Calu3 (cell line): Measurements from ENCODE around the gene HUNK. TPM values are rescaled to one million over a fixed set of nuclear protein-coding genes. Genes with fewer than 3 reads are reported as not detected.

ENCODE experiments used
- BruUV-seq: library from RNA; stranded (reverse); fragments of 400-500 nt; replicated peaks from 2 replicates; lab custom pipeline; 2021; lab: Mats Ljungman, UMichigan
- CTCF ChIA-PET: fragments of 300-600 bp; sonication (Branson Sonifier 250); formaldehyde crosslinking; loops from one replicate; lab custom pipeline; 2022; ENCODE audit warnings: antibody characterized with exemption; lab: Charles Lee
- DNase-seq: peaks from one replicate; pipeline ENCODE4 v3.0.0; 2022
- H3K27ac Mint-ChIP-seq: one replicate; pipeline ENCODE4 v1.8.0; 2022; ENCODE audit warnings: mixed read lengths; ENCODE audit not compliant: unreplicated experiment
- H3K27me3 Mint-ChIP-seq: one replicate; pipeline ENCODE4 v1.8.0; 2022; ENCODE audit warnings: mixed read lengths; ENCODE audit not compliant: unreplicated experiment
- H3K36me3 Mint-ChIP-seq: one replicate; pipeline ENCODE4 v1.8.0; 2022; ENCODE audit warnings: mild to moderate bottlenecking, moderate library complexity, mixed read lengths; ENCODE audit not compliant: insufficient read depth, unreplicated experiment
- H3K4me1 Mint-ChIP-seq: one replicate; pipeline ENCODE4 v1.8.0; 2022; ENCODE audit warnings: mild to moderate bottlenecking, low read depth, mixed read lengths; ENCODE audit not compliant: unreplicated experiment
- H3K4me3 Mint-ChIP-seq: one replicate; pipeline ENCODE4 v1.8.0; 2022; ENCODE audit warnings: mild to moderate bottlenecking, low read depth, moderate library complexity, mixed read lengths; ENCODE audit not compliant: unreplicated experiment
- H3K9me3 Mint-ChIP-seq: one replicate; pipeline ENCODE4 v1.8.0; 2022; ENCODE audit warnings: low read depth, mixed read lengths; ENCODE audit not compliant: unreplicated experiment
- intact Hi-C: fragments of 100-400 bp; cut with micrococcal nuclease; formaldehyde crosslinking; loops from one replicate; pipeline ENCODE4 v1.10.0; 2022; ENCODE audit not compliant: unreplicated experiment
- total RNA-seq: library from RNA; stranded (reverse); gene quantifications from 2 replicates; pipeline ENCODE4 v1.2.3, GENCODE V29; 2022
- TF ChIP-seq, protein P1 (sequence below): fragments of 200-600 bp; IDR thresholded peaks from one replicate; pipeline ENCODE4 v1.8.0; 2022; ENCODE audit warnings: antibody characterized with exemption; ENCODE audit not compliant: unreplicated experiment

The HUNK gene
- total RNA-seq, 1 experiment from 2014 or later: 2.3 TPM

DNA sequence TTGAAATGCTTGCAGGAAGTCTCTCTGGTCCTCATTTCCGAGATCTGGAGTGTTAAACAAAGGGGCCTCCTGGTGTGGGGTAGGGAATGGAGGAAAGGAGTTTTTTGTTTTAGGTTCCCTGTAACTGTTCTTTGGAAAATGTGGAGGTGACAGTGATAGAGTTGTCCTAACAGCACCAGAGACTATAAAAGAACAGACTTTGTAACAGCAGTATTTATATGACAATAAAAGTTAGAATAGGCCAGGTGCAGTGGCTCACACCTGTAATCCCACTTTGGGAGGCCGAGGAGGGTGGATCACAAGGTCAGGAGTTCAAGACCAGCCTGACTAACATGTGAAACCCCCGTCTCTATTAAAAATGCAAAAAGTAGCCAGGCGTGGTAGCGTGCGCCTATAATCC lies 68.9 kb downstream of the HUNK start:
- TF ChIP-seq, protein P1, sequence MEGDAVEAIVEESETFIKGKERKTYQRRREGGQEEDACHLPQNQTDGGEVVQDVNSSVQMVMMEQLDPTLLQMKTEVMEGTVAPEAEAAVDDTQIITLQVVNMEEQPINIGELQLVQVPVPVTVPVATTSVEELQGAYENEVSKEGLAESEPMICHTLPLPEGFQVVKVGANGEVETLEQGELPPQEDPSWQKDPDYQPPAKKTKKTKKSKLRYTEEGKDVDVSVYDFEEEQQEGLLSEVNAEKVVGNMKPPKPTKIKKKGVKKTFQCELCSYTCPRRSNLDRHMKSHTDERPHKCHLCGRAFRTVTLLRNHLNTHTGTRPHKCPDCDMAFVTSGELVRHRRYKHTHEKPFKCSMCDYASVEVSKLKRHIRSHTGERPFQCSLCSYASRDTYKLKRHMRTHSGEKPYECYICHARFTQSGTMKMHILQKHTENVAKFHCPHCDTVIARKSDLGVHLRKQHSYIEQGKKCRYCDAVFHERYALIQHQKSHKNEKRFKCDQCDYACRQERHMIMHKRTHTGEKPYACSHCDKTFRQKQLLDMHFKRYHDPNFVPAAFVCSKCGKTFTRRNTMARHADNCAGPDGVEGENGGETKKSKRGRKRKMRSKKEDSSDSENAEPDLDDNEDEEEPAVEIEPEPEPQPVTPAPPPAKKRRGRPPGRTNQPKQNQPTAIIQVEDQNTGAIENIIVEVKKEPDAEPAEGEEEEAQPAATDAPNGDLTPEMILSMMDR: no peak
- BruUV-seq: no TSS peak
- H3K27ac Mint-ChIP-seq: no peak overlapping the region
- H3K27me3 Mint-ChIP-seq: no peaks in the 10 kb centered on the region
- no peak overlapping the region for H3K4me3 Mint-ChIP-seq
- intact Hi-C loops: no loop called here
- CTCF ChIA-PET: interaction anchor here (0.6 kb wide), 1 partner anchor 35 kb away, joined by 4 read pairs; no protein-coding TSS in a partner anchor
- DNase-seq: no peak
- H3K9me3 Mint-ChIP-seq: no peaks in the 10 kb centered on the region
- no peaks in the 10 kb centered on the region for H3K4me1 Mint-ChIP-seq
- no peaks in the 10 kb centered on the region for H3K36me3 Mint-ChIP-seq

DNA sequence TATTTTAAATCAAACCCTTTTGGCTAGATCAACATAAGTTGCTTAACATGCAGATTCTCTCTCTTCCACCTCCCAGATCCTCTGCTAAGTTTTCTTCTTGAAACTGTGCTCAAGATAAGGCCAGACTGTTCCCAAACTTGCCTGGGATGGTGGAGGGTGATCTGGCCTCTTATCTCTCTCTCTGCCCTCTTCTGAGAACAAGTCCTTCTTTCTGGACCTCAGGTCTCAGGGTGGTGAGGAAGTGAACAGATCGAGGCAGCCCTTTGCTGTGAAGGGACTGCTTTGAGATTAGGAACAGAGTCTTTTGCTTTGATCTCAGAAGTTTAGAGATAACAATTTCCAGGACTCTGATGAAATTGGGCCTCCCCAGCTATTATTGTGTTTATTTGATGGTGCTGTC lies 70.7 kb downstream of the HUNK start:
- Mint-ChIP-seq H3K9me3 (no peaks in the 10 kb centered on the region), H3K27me3 (no peaks in the 10 kb centered on the region), H3K4me3 (no peak overlapping the region), H3K27ac (no peak overlapping the region), H3K36me3 (no peaks in the 10 kb centered on the region), H3K4me1 (no peaks in the 10 kb centered on the region)
- TF ChIP-seq, protein P1: no peak
- intact Hi-C loops: no loop called here
- DNase-seq: no peak
- CTCF ChIA-PET: no interaction called here
- no TSS peak for BruUV-seq

DNA sequence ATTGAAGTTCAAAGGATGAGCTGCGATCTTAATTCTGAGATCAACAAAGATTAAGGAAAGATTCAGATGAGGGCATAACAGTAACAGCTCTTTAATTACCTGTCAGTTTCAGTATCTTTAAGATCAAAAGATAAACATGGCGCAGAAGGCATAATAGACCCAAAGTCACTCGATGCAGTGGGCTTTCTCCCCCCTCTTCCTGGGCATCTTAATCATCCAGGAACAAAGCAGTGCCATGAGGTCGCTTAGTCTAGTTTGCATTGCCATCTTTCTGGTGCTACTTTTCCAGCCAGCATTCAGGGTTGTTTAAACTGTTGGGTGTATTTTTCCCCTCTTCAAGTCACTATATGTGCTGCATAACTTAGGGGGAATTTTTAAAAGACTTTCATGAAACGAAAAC lies 72.3 kb downstream of the HUNK start:
- no TSS peak for BruUV-seq
- no peak overlapping the region for H3K4me3 Mint-ChIP-seq
- no peak overlapping the region for H3K27ac Mint-ChIP-seq
- TF ChIP-seq, protein P1: no peak
- CTCF ChIA-PET: no interaction called here
- intact Hi-C loops: no loop called here
- no peaks in the 10 kb centered on the region for H3K27me3 Mint-ChIP-seq
- no peaks in the 10 kb centered on the region for H3K4me1 Mint-ChIP-seq
- no peaks in the 10 kb centered on the region for H3K9me3 Mint-ChIP-seq
- no peak for DNase-seq
- no peaks in the 10 kb centered on the region for H3K36me3 Mint-ChIP-seq

DNA sequence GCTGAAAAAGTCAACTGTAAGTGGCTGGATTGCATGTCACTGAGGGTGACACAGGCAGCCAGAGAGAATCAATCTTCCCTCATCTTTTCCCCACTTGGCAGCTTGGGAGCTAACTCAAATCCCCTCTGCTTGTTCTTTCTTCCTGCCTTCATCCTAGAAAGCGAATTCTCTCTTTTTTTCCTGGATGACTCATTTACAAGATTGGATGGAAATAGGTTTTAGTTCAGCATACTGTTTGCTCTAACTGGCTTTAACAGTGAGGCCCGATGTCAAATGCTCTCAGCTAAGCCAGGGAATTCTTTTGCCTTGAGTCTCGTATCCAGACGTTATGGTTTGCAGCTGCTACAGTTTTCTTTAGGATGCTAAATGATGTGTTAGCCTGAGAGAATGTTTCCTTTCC lies 72.7 kb downstream of the HUNK start:
- intact Hi-C loops: no loop called here
- no peaks in the 10 kb centered on the region for H3K27me3 Mint-ChIP-seq
- no peaks in the 10 kb centered on the region for H3K36me3 Mint-ChIP-seq
- no peak overlapping the region for H3K4me3 Mint-ChIP-seq
- TF ChIP-seq, protein P1: no peak
- H3K4me1 Mint-ChIP-seq: no peaks in the 10 kb centered on the region
- DNase-seq: no peak
- H3K27ac Mint-ChIP-seq: no peak overlapping the region
- BruUV-seq: no TSS peak
- CTCF ChIA-PET: no interaction called here
- no peaks in the 10 kb centered on the region for H3K9me3 Mint-ChIP-seq
